ACC112 (cell line): ENCODE results near the gene CDV3.
"Not testable (repeated sequence)": the region's sequence is repeated elsewhere in the genome, so short reads cannot be mapped to it uniquely, and the experiment has no call there.

ENCODE experiments used
- H2AFZ ChIP-seq: fragments of 200-600 bp; sonication (generic); one replicate; pipeline ENCODE4 v1.6.0; 2017; ENCODE audit warnings: antibody characterized with exemption, low read length; ENCODE audit not compliant: unreplicated experiment
- H3K27ac ChIP-seq: fragments of 200-600 bp; sonication (generic); 2 replicates; pipeline ENCODE4 v1.5.1; 2014; ENCODE audit warnings: low read depth, mild to moderate bottlenecking, antibody characterized with exemption, low read length, moderate library complexity
- H3K27me3 ChIP-seq: fragments of 200-600 bp; sonication (generic); 2 replicates; pipeline ENCODE4 v1.6.1; 2014; ENCODE audit warnings: mild to moderate bottlenecking, antibody characterized with exemption, low read length, moderate library complexity, mixed read lengths; ENCODE audit not compliant: insufficient read depth
- H3K36me3 ChIP-seq: fragments of 200-600 bp; sonication (generic); 2 replicates; pipeline ENCODE4 v1.6.1; 2016; ENCODE audit warnings: mild to moderate bottlenecking, antibody characterized with exemption, low read length, moderate library complexity, mixed read lengths; ENCODE audit not compliant: insufficient read depth
- H3K4me1 ChIP-seq: fragments of 200-600 bp; sonication (generic); one replicate; pipeline ENCODE4 v1.6.1; 2016; ENCODE audit warnings: low read length, mixed read lengths; ENCODE audit not compliant: insufficient read depth, unreplicated experiment, control insufficient read depth
- H3K4me3 ChIP-seq: fragments of 200-600 bp; sonication (generic); 2 replicates; pipeline ENCODE4 v1.5.1; 2014; ENCODE audit warnings: mild to moderate bottlenecking, low read depth, low read length
- H3K79me2 ChIP-seq: fragments of 200-600 bp; sonication (generic); one replicate; pipeline ENCODE4 v1.6.0; 2016; ENCODE audit warnings: low read length; ENCODE audit not compliant: control insufficient read depth, unreplicated experiment, insufficient read depth

Gene CDV3

GRCh38 chr3:133573629-133574194, at the start of gene CDV3:
Gene CDV3 (plus strand): TSS chr3:133573686. CDS start chr3:133574045, 359 bp downstream.
- peak within 1 kb of the TSS; percentile 90 for H2AFZ ChIP-seq
- peaks cover 55% of the 10 kb centered on the region for H3K4me1 ChIP-seq
- H3K36me3 ChIP-seq: peaks cover 20% of the 10 kb centered on the region
- H3K79me2 ChIP-seq: peaks cover 52% of the 10 kb centered on the region
- H3K4me3 ChIP-seq: peak within 1 kb of the TSS; percentile 100
- H3K27me3 ChIP-seq: no peaks in the 10 kb centered on the region
- H3K27ac ChIP-seq: peak within 1 kb of the TSS; percentile 94

- H3K27ac ChIP-seq, H2AFZ ChIP-seq, H3K79me2 ChIP-seq, H3K36me3 ChIP-seq, H3K4me3 ChIP-seq, H3K27me3 ChIP-seq, H3K4me1 ChIP-seq: not testable (repeated sequence)
Observed at GRCh38 chr3:133523758-133524157, 49.7 kb upstream of the CDV3 start.

- no peaks in the 10 kb centered on the region; the same call in 1 of the 2 replicates for H3K36me3 ChIP-seq
- H3K27me3 ChIP-seq: no peaks in the 10 kb centered on the region
- H2AFZ ChIP-seq: no peak overlapping the region
- no peak overlapping the region for H3K4me3 ChIP-seq
- no peaks in the 10 kb centered on the region for H3K4me1 ChIP-seq
- H3K27ac ChIP-seq: no peak overlapping the region
- no peaks in the 10 kb centered on the region for H3K79me2 ChIP-seq
Observed at GRCh38 chr3:133525435-133525834, 48.1 kb upstream of the CDV3 start.

- no peaks in the 10 kb centered on the region for H3K27me3 ChIP-seq
- no peak overlapping the region for H3K4me3 ChIP-seq
- H3K79me2 ChIP-seq: no peaks in the 10 kb centered on the region
- H3K4me1 ChIP-seq: peaks cover 6% of the 10 kb centered on the region
- no peaks in the 10 kb centered on the region; the same call in 1 of the 2 replicates for H3K36me3 ChIP-seq
- H2AFZ ChIP-seq: no peak overlapping the region
- H3K27ac ChIP-seq: no peak overlapping the region
Observed at GRCh38 chr3:133527081-133527715, 46.3 kb upstream of the CDV3 start.

GRCh38 chr3:133529809-133530208, 43.7 kb upstream of the CDV3 start:
- Histone ChIP-seq H3K36me3 (no peaks in the 10 kb centered on the region; the same call in 1 of the 2 replicates), H3K27ac (no peak overlapping the region), H2AFZ (no peak overlapping the region), H3K27me3 (no peaks in the 10 kb centered on the region), H3K4me3 (no peak overlapping the region), H3K4me1 (peaks cover 16% of the 10 kb centered on the region), H3K79me2 (no peaks in the 10 kb centered on the region)

GRCh38 chr3:133531981-133532380, 41.5 kb upstream of the CDV3 start:
- H3K79me2 ChIP-seq: no peaks in the 10 kb centered on the region
- peak overlapping the region; percentile 56; the same call in 1 of the 2 replicates for H3K27ac ChIP-seq
- H3K4me1 ChIP-seq: peaks cover 28% of the 10 kb centered on the region
- H2AFZ ChIP-seq: peak overlapping the region; percentile 72
- H3K36me3 ChIP-seq: no peaks in the 10 kb centered on the region; the same call in 1 of the 2 replicates
- H3K27me3 ChIP-seq: no peaks in the 10 kb centered on the region
- H3K4me3 ChIP-seq: no peak overlapping the region

- H3K27ac ChIP-seq: no peak overlapping the region
Observed at GRCh38 chr3:133532951-133533350, 40.5 kb upstream of the CDV3 start.

GRCh38 chr3:133535971-133536881, 37.3 kb upstream of the CDV3 start:
- peak overlapping the region; percentile 71 for H3K4me3 ChIP-seq
- H3K79me2 ChIP-seq: no peaks in the 10 kb centered on the region
- H3K27ac ChIP-seq: peak overlapping the region; percentile 92
- H3K4me1 ChIP-seq: peaks cover 44% of the 10 kb centered on the region
- H3K36me3 ChIP-seq: no peaks in the 10 kb centered on the region
- H2AFZ ChIP-seq: peak overlapping the region; percentile 96
- H3K27me3 ChIP-seq: no peaks in the 10 kb centered on the region

More at GRCh38 chr3:133532951-133533350, 40.5 kb upstream of the CDV3 start:
- Histone ChIP-seq H3K36me3 (no peaks in the 10 kb centered on the region; the same call in 1 of the 2 replicates), H3K79me2 (no peaks in the 10 kb centered on the region), H2AFZ (no peak overlapping the region), H3K4me3 (no peak overlapping the region), H3K4me1 (peaks cover 29% of the 10 kb centered on the region), H3K27me3 (no peaks in the 10 kb centered on the region)

- not testable (repeated sequence) for H3K27me3 ChIP-seq, H2AFZ ChIP-seq, H3K36me3 ChIP-seq, H3K79me2 ChIP-seq, H3K4me3 ChIP-seq
- Histone ChIP-seq H3K4me1 (peaks cover 41% of the 10 kb centered on the region), H3K27ac (peak overlapping the region; percentile 92)
Observed at GRCh38 chr3:133537131-133537530, 36.4 kb upstream of the CDV3 start.

- H3K79me2 ChIP-seq: no peaks in the 10 kb centered on the region
- no peak overlapping the region for H3K4me3 ChIP-seq
- no peaks in the 10 kb centered on the region for H3K27me3 ChIP-seq
- H3K36me3 ChIP-seq: no peaks in the 10 kb centered on the region
- no peak overlapping the region for H2AFZ ChIP-seq
- peaks cover 31% of the 10 kb centered on the region for H3K4me1 ChIP-seq
- H3K27ac ChIP-seq: no peak overlapping the region
Observed at GRCh38 chr3:133538154-133538553, 35.3 kb upstream of the CDV3 start.
